ENCODE data around the gene PSME3.

The PSME3 gene

DNA sequence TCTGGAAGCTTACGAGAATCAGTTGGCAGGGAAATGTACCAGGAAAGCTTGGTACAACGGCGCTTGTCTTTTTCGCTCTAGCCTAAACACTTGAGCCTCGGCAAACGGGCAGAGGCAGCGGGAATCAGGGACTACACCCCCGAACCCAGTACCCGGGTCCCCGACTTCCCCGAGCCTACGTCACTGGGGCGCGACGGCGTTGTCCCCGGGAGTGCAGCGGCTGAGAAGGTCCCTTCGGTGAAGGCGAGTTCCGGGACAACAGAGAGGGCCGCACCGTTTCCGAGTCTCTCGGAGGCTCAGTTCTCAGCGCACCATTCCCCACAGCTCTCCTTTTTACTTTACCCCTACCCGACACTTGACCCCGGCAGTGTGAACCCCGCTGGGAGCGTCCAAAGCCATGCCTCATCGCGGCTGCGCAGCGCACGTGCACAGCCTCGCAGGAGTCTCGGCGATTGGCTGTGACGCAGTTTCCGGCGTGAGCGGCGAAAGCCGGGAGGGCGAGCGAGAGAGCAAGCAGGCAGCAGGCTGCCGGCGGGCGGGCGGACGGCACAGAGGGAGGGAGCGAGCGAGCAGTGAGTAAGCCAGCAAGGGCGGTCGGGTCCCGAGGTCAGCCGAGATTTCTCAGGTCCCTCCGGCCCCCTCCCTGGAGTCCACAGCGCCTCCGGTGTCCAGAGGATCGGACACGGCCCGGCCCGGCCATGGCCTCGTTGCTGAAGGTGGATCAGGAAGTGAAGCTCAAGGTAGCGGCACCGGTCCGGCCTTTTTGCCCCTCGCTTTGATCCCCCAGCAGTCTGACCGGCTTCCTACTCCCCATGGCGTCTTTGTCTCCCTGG is at the start of gene PSME3:
Gene PSME3 (plus strand): TSS at position 464 of the 833 bp plus-strand sequence. CDS start 235 bp downstream, at position 699.
- no peaks in the 10 kb centered on the region for H3K9me3 ChIP-seq (ENCODE audit: control insufficient read depth, insufficient read depth, low read length)

GRCh38 chr17:42783791-42784138 is 49.4 kb upstream of the PSME3 start:
- Histone ChIP-seq H3K9me3 (ENCODE audit: control insufficient read depth, insufficient read depth, low read length) (no peaks in the 10 kb centered on the region), H3K27me3 (ENCODE audit: control insufficient read depth, insufficient read depth, low read length) (peaks cover 33% of the 10 kb centered on the region), H3K36me3 (ENCODE audit: control insufficient read depth, insufficient read depth, low read length) (peaks cover 5% of the 10 kb centered on the region), H3K4me1 (ENCODE audit: control insufficient read depth, insufficient read depth, low read length) (peaks cover 9% of the 10 kb centered on the region), H3K4me3 (ENCODE audit: low read depth, low read length) (peak overlapping the region; percentile 8), H3K9ac (ENCODE audit: low read depth, low read length) (no peak overlapping the region)

More for the DNA sequence above, at the start of gene PSME3:
- Histone ChIP-seq H3K4me3 (ENCODE audit: low read depth, low read length) (peak within 1 kb of the TSS; percentile 89), H3K36me3 (ENCODE audit: control insufficient read depth, insufficient read depth, low read length) (peaks cover 17% of the 10 kb centered on the region), H3K4me1 (ENCODE audit: control insufficient read depth, insufficient read depth, low read length) (no peaks in the 10 kb centered on the region), H3K9ac (ENCODE audit: low read depth, low read length) (peak within 1 kb of the TSS; percentile 98), H3K27me3 (ENCODE audit: control insufficient read depth, insufficient read depth, low read length) (no peaks in the 10 kb centered on the region)

GRCh38 chr17:42784409-42784808 is 48.8 kb upstream of the PSME3 start:
- Histone ChIP-seq H3K9me3 (ENCODE audit: control insufficient read depth, insufficient read depth, low read length) (no peaks in the 10 kb centered on the region), H3K27me3 (ENCODE audit: control insufficient read depth, insufficient read depth, low read length) (peaks cover 33% of the 10 kb centered on the region), H3K36me3 (ENCODE audit: control insufficient read depth, insufficient read depth, low read length) (no peaks in the 10 kb centered on the region), H3K4me1 (ENCODE audit: control insufficient read depth, insufficient read depth, low read length) (peaks cover 9% of the 10 kb centered on the region), H3K9ac (ENCODE audit: low read depth, low read length) (no peak overlapping the region), H3K4me3 (ENCODE audit: low read depth, low read length) (no peak overlapping the region)

GRCh38 chr17:42784811-42785592 is 48.2 kb upstream of the PSME3 start:
- Histone ChIP-seq H3K4me3 (ENCODE audit: low read depth, low read length) (no peak overlapping the region), H3K36me3 (ENCODE audit: control insufficient read depth, insufficient read depth, low read length) (no peaks in the 10 kb centered on the region), H3K9me3 (ENCODE audit: control insufficient read depth, insufficient read depth, low read length) (no peaks in the 10 kb centered on the region), H3K9ac (ENCODE audit: low read depth, low read length) (no peak overlapping the region), H3K4me1 (ENCODE audit: control insufficient read depth, insufficient read depth, low read length) (peaks cover 9% of the 10 kb centered on the region), H3K27me3 (ENCODE audit: control insufficient read depth, insufficient read depth, low read length) (peaks cover 33% of the 10 kb centered on the region)

DNA sequence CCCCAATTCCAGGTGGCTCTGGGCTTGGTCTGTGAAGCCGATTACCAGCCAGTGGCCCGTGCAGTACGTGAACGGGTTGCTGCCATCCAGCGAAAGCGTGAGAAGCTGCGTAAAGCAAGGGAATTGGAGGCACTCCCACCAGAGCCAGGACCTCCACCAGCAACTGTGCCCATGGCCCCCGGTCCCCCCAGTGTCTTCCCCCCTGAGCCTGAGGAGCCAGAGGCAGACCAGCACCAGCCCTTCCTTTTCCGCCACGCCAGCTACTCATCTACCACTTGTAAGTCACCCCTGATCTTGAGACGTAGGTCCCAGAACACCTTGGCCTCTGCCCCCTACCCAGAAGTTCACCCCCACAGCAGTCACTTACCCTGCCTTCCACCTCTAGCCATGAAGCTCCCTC is 45.9 kb upstream of the PSME3 start:
- H3K9me3 ChIP-seq (ENCODE audit: control insufficient read depth, insufficient read depth, low read length): no peaks in the 10 kb centered on the region
- H3K27me3 ChIP-seq (ENCODE audit: control insufficient read depth, insufficient read depth, low read length): peaks cover 21% of the 10 kb centered on the region
- no peaks in the 10 kb centered on the region for H3K36me3 ChIP-seq (ENCODE audit: control insufficient read depth, insufficient read depth, low read length)
- no peak overlapping the region for H3K9ac ChIP-seq (ENCODE audit: low read depth, low read length)
- H3K4me3 ChIP-seq (ENCODE audit: low read depth, low read length): no peak overlapping the region
- H3K4me1 ChIP-seq (ENCODE audit: control insufficient read depth, insufficient read depth, low read length): peaks cover 6% of the 10 kb centered on the region

DNA sequence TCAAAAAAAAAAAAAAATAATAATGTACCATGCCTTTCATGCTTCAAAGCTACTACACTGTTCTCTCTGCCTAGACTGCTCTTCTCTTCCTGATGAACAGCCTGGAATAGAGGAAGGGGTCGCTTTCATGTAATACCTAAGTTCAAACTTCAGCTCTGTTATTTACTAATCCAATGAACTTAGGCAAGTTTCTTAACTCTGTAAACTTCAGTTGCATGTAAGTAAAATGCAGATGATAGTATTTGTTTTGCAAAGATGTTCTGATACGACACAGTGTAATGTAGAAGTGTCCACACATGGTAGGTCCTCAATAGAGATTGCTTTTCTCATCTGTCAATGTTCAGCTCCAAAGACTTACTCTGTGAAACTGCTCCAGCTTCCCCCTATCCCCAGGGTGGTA is 41.2 kb upstream of the PSME3 start:
- Histone ChIP-seq H3K4me1 (ENCODE audit: control insufficient read depth, insufficient read depth, low read length) (no peaks in the 10 kb centered on the region), H3K9ac (ENCODE audit: low read depth, low read length) (no peak overlapping the region), H3K36me3 (ENCODE audit: control insufficient read depth, insufficient read depth, low read length) (peaks cover 3% of the 10 kb centered on the region), H3K4me3 (ENCODE audit: low read depth, low read length) (no peak overlapping the region), H3K9me3 (ENCODE audit: control insufficient read depth, insufficient read depth, low read length) (no peaks in the 10 kb centered on the region), H3K27me3 (ENCODE audit: control insufficient read depth, insufficient read depth, low read length) (no peaks in the 10 kb centered on the region)

GRCh38 chr17:42792545-42792944 is 40.7 kb upstream of the PSME3 start:
- Histone ChIP-seq H3K9ac (ENCODE audit: low read depth, low read length) (no peak overlapping the region), H3K4me1 (ENCODE audit: control insufficient read depth, insufficient read depth, low read length) (no peaks in the 10 kb centered on the region), H3K27me3 (ENCODE audit: control insufficient read depth, insufficient read depth, low read length) (no peaks in the 10 kb centered on the region), H3K4me3 (ENCODE audit: low read depth, low read length) (no peak overlapping the region), H3K9me3 (ENCODE audit: control insufficient read depth, insufficient read depth, low read length) (no peaks in the 10 kb centered on the region), H3K36me3 (ENCODE audit: control insufficient read depth, insufficient read depth, low read length) (peaks cover 8% of the 10 kb centered on the region)

- Histone ChIP-seq H3K36me3 (ENCODE audit: control insufficient read depth, insufficient read depth, low read length) (peaks cover 10% of the 10 kb centered on the region), H3K9me3 (ENCODE audit: control insufficient read depth, insufficient read depth, low read length) (no peaks in the 10 kb centered on the region), H3K9ac (ENCODE audit: low read depth, low read length) (no peak overlapping the region), H3K27me3 (ENCODE audit: control insufficient read depth, insufficient read depth, low read length) (peaks cover 7% of the 10 kb centered on the region), H3K4me3 (ENCODE audit: low read depth, low read length) (no peak overlapping the region), H3K4me1 (ENCODE audit: control insufficient read depth, insufficient read depth, low read length) (no peaks in the 10 kb centered on the region)
These were observed 38.1 kb upstream of the PSME3 start for GRCh38 chr17:42795061-42795460.

DNA sequence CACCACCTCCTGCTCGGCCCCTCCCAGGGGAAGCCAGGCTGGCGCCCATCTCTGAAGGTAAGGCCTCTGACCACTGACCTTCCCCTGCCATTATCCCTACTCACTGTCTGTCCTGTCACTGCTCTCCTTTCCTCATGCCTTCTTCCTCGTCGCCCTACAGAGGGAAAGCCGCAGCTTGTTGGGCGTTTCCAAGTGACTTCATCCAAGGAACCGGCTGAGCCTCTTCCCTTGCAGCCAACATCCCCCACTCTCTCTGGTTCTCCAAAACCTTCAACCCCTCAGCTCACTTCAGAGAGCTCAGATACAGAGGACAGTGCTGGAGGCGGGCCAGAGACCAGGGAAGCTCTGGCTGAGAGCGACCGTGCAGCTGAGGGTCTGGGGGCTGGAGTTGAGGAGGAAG is 37.7 kb upstream of the PSME3 start:
- peaks cover 11% of the 10 kb centered on the region for H3K27me3 ChIP-seq (ENCODE audit: control insufficient read depth, insufficient read depth, low read length)
- no peaks in the 10 kb centered on the region for H3K9me3 ChIP-seq (ENCODE audit: control insufficient read depth, insufficient read depth, low read length)
- no peaks in the 10 kb centered on the region for H3K4me1 ChIP-seq (ENCODE audit: control insufficient read depth, insufficient read depth, low read length)
- H3K9ac ChIP-seq (ENCODE audit: low read depth, low read length): no peak overlapping the region
- peaks cover 10% of the 10 kb centered on the region for H3K36me3 ChIP-seq (ENCODE audit: control insufficient read depth, insufficient read depth, low read length)
- no peak overlapping the region for H3K4me3 ChIP-seq (ENCODE audit: low read depth, low read length)

GRCh38 chr17:42796066-42796758 is 37.0 kb upstream of the PSME3 start:
- H3K36me3 ChIP-seq (ENCODE audit: control insufficient read depth, insufficient read depth, low read length): peaks cover 10% of the 10 kb centered on the region
- H3K4me3 ChIP-seq (ENCODE audit: low read depth, low read length): no peak overlapping the region
- H3K9me3 ChIP-seq (ENCODE audit: control insufficient read depth, insufficient read depth, low read length): no peaks in the 10 kb centered on the region
- no peak overlapping the region for H3K9ac ChIP-seq (ENCODE audit: low read depth, low read length)
- no peaks in the 10 kb centered on the region for H3K4me1 ChIP-seq (ENCODE audit: control insufficient read depth, insufficient read depth, low read length)
- peaks cover 14% of the 10 kb centered on the region for H3K27me3 ChIP-seq (ENCODE audit: control insufficient read depth, insufficient read depth, low read length)

- H3K27me3 ChIP-seq (ENCODE audit: control insufficient read depth, insufficient read depth, low read length): peaks cover 14% of the 10 kb centered on the region
- no peaks in the 10 kb centered on the region for H3K9me3 ChIP-seq (ENCODE audit: control insufficient read depth, insufficient read depth, low read length)
- H3K4me1 ChIP-seq (ENCODE audit: control insufficient read depth, insufficient read depth, low read length): no peaks in the 10 kb centered on the region
- peak overlapping the region; percentile 88 for H3K9ac ChIP-seq (ENCODE audit: low read depth, low read length)
- peaks cover 10% of the 10 kb centered on the region for H3K36me3 ChIP-seq (ENCODE audit: control insufficient read depth, insufficient read depth, low read length)
- H3K4me3 ChIP-seq (ENCODE audit: low read depth, low read length): peak overlapping the region; percentile 100
These were observed 35.9 kb upstream of the PSME3 start for GRCh38 chr17:42797067-42798007.
